Measurements from ENCODE around the gene TCP10L.
A peak's percentile ranks its signal among the peaks of the same experiment; 100 is the strongest.
"Not testable (repeated sequence)": the region's sequence is repeated elsewhere in the genome, so short reads cannot be mapped to it uniquely, and the experiment has no call there.

TCP10L gene

GRCh38 chr21:32584472-32584871 lies 851 bp downstream of the TCP10L start:
- no peak for DNase-seq

GRCh38 chr21:32581732-32582131 lies 3.6 kb downstream of the TCP10L start:
- no peak for DNase-seq

- DNase-seq = no peak
These were observed 4.4 kb downstream of the TCP10L start for GRCh38 chr21:32580949-32581348.

- peak; percentile 50 for DNase-seq
These were observed 7.1 kb downstream of the TCP10L start for GRCh38 chr21:32578107-32578691.

- DNase-seq = no peak
These were observed 9.3 kb downstream of the TCP10L start for GRCh38 chr21:32576011-32576410.

GRCh38 chr21:32574946-32575925 lies 10.1 kb downstream of the TCP10L start:
- no peak for DNase-seq

GRCh38 chr21:32572574-32573420 lies 12.5 kb downstream of the TCP10L start:
- no peak for DNase-seq

- DNase-seq = no peak
These were observed 14.9 kb downstream of the TCP10L start for GRCh38 chr21:32570456-32570855.

- DNase-seq = peak; percentile 88
These were observed 15.8 kb downstream of the TCP10L start for GRCh38 chr21:32569261-32570230.

GRCh38 chr21:32567626-32568025 lies 17.7 kb downstream of the TCP10L start:
- DNase-seq = peak; percentile 95

- peak; percentile 53 for DNase-seq
These were observed 18.5 kb downstream of the TCP10L start for GRCh38 chr21:32566741-32567389.

GRCh38 chr21:32565856-32566465 lies 19.4 kb downstream of the TCP10L start:
- no peak for DNase-seq

GRCh38 chr21:32562915-32563314 lies 22.4 kb downstream of the TCP10L start:
- no peak for DNase-seq

- peak; percentile 73 for DNase-seq
These were observed 22.9 kb downstream of the TCP10L start for GRCh38 chr21:32562426-32562825.

- not testable (repeated sequence) for DNase-seq
These were observed 23.8 kb downstream of the TCP10L start for GRCh38 chr21:32561476-32561875.

- DNase-seq = no peak
These were observed 24.4 kb downstream of the TCP10L start for GRCh38 chr21:32560896-32561295.

GRCh38 chr21:32559006-32559610 lies 26.2 kb downstream of the TCP10L start:
- DNase-seq = peak; percentile 70

- DNase-seq = no peak
These were observed 27.2 kb downstream of the TCP10L start for GRCh38 chr21:32558106-32558505.

GRCh38 chr21:32554832-32555638 lies 30.3 kb downstream of the TCP10L start:
- DNase-seq = no peak

- DNase-seq = no peak
These were observed 35.4 kb downstream of the TCP10L start for GRCh38 chr21:32549886-32550285.
